PFSK-1 (cell line): ENCODE measurements around the gene TMEM203.

Experiments used
- FOXP2 ChIP-seq: optimal IDR thresholded peaks from 2 replicates; pipeline ENCODE3; 2011; ENCODE audit warnings: borderline replicate concordance, control low read depth, inconsistent platforms; ENCODE audit not compliant: insufficient read depth; ENCODE audit errors: extremely low read length, extremely low read depth
- POLR2AphosphoS5 ChIP-seq: IDR thresholded peaks from 2 replicates; pipeline ENCODE4 v1.6.1; 2012; ENCODE audit warnings: low read depth, mild to moderate bottlenecking, control low read depth, low read length, moderate library complexity
- TAF1 ChIP-seq: IDR thresholded peaks from 2 replicates; pipeline ENCODE4 v1.6.1; 2012; ENCODE audit warnings: low read length, control low read depth, borderline replicate concordance; ENCODE audit not compliant: insufficient read depth

GRCh38 chr9:137170486-137171148 is 34.8 kb downstream of the TMEM203 start:
- TF ChIP-seq POLR2AphosphoS5 (no peak), FOXP2 (no peak), TAF1 (no peak)
